MCF 10A (cell line): ENCODE results near the gene PGBD5. TPM values are rescaled to one million over a fixed set of nuclear protein-coding genes. Genes with fewer than 3 reads are reported as not detected.
"Not testable (repeated sequence)": the region's sequence is repeated elsewhere in the genome, so short reads cannot be mapped to it uniquely, and the experiment has no call there.

ENCODE experiments used
- BruUV-seq: library from RNA; stranded (reverse); fragments of 400-500 nt; replicated peaks from 2 replicates; lab custom pipeline; 2021; lab: Mats Ljungman, UMichigan
- CTCF ChIA-PET: fragments of 300-600 bp; sonication (Branson Sonifier 250); formaldehyde crosslinking; extraction: SDS; loops from one replicate; lab custom pipeline; 2021; ENCODE audit warnings: antibody characterized with exemption, inconsistent platforms; lab: Yijun Ruan, JAX
- POLR2A ChIA-PET: fragments of 300-600, 350-650 bp; sonication (Branson Sonifier 250); formaldehyde crosslinking; extraction: SDS; loops from one replicate; lab custom pipeline; 2020; ENCODE audit warnings: antibody characterized with exemption, inconsistent platforms; lab: Yijun Ruan, JAX
- DNase-seq: peaks from one replicate; pipeline ENCODE4 v3.0.0-alpha.2; 2018; ENCODE audit not compliant: unreplicated experiment
- H3K27ac Mint-ChIP-seq: one replicate; pipeline ENCODE4 v1.8.0; 2022; ENCODE audit warnings: mild to moderate bottlenecking, low read depth, mixed read lengths; ENCODE audit not compliant: unreplicated experiment
- H3K27me3 Mint-ChIP-seq: one replicate; pipeline ENCODE4 v1.8.0; 2022; ENCODE audit warnings: mixed read lengths; ENCODE audit not compliant: insufficient read depth, unreplicated experiment
- H3K36me3 Mint-ChIP-seq: one replicate; pipeline ENCODE4 v1.8.0; 2022; ENCODE audit warnings: mild to moderate bottlenecking, moderate library complexity, mixed read lengths; ENCODE audit not compliant: insufficient read depth, unreplicated experiment
- H3K4me1 Mint-ChIP-seq: one replicate; pipeline ENCODE4 v1.8.0; 2022; ENCODE audit warnings: mixed read lengths; ENCODE audit not compliant: insufficient read depth, unreplicated experiment
- H3K4me3 Mint-ChIP-seq: one replicate; pipeline ENCODE4 v1.8.0; 2022; ENCODE audit warnings: mild to moderate bottlenecking, moderate library complexity, mixed read lengths; ENCODE audit not compliant: unreplicated experiment
- H3K9me3 Mint-ChIP-seq: one replicate; pipeline ENCODE4 v1.8.0; 2022; ENCODE audit warnings: mixed read lengths; ENCODE audit not compliant: unreplicated experiment
- CTCF ChIP-seq: fragments of 200-600 bp; IDR thresholded peaks from one replicate; pipeline ENCODE4 v1.8.0; 2022; ENCODE audit warnings: antibody characterized with exemption, mild to moderate bottlenecking; ENCODE audit not compliant: unreplicated experiment
- intact Hi-C: fragments of 100-400 bp; cut with micrococcal nuclease; formaldehyde crosslinking; loops from 2 replicates; pipeline ENCODE4 v1.14.1; 2022
- total RNA-seq: library from RNA; stranded (reverse); gene quantifications from 2 replicates; pipeline ENCODE4 v1.2.3, GENCODE V29; 2022

PGBD5 gene
- total RNA-seq, 1 experiment from 2014 or later = 1.2 TPM

GRCh38 chr1:230423951-230424350 lies 2.2 kb downstream of the PGBD5 start:
- CTCF ChIA-PET = interaction anchor here (0.6 to 1.4 kb wide), 3 partner anchors 51 to 165 kb away, joined by 3 to 6 read pairs (median 3); no protein-coding TSS in a partner anchor
- peak overlapping the region; percentile 50 for H3K4me3 Mint-ChIP-seq
- intact Hi-C loops = no loop called here
- no peaks in the 10 kb centered on the region for H3K36me3 Mint-ChIP-seq
- peaks cover 17% of the 10 kb centered on the region for H3K4me1 Mint-ChIP-seq
- peak; percentile 53 for DNase-seq
- H3K9me3 Mint-ChIP-seq = no peaks in the 10 kb centered on the region
- no TSS peak for BruUV-seq
- H3K27ac Mint-ChIP-seq = no peak overlapping the region
- POLR2A ChIA-PET = interaction anchor here (0.6 to 1.7 kb wide), 5 partner anchors 17 to 144 kb away, joined by 3 to 5 read pairs (median 3); no protein-coding TSS in a partner anchor
- no peak for TF ChIP-seq CTCF
- peaks cover 52% of the 10 kb centered on the region for H3K27me3 Mint-ChIP-seq

DNA sequence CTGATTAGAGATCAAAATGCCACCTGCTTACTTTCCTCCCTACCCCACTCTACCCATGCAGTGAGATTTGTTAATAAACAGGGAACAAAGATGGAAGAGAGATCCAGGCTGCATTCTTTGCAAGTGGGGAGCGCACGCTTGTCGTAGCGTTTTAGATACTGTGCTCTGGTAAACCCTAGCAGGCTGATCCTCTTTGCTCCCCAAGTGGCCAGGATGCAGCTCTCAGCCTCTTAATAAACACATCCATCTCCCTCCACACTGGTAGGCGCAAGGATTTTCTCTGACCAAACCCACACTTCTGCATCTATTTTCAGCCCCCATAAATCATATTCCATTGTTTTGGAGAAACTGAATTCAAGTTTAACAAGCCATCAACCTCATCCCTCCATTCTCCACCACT lies 2.9 kb downstream of the PGBD5 start:
- ChIA-PET POLR2A (interaction anchor here (0.9 to 1.7 kb wide), 2 partner anchors 16 to 41 kb away, joined by 3 to 5 read pairs; no protein-coding TSS in a partner anchor), CTCF (interaction anchor here (0.7 to 1.4 kb wide), 2 partner anchors 50 to 78 kb away, joined by 3 read pairs; no protein-coding TSS in a partner anchor)
- no peak for TF ChIP-seq CTCF
- Mint-ChIP-seq H3K4me3 (no peak overlapping the region), H3K9me3 (no peaks in the 10 kb centered on the region), H3K27me3 (peaks cover 52% of the 10 kb centered on the region), H3K4me1 (peaks cover 17% of the 10 kb centered on the region), H3K36me3 (no peaks in the 10 kb centered on the region), H3K27ac (no peak overlapping the region)
- BruUV-seq = no TSS peak
- intact Hi-C loops = no loop called here
- no peak for DNase-seq

- Mint-ChIP-seq H3K4me1 (peaks cover 17% of the 10 kb centered on the region), H3K27me3 (peaks cover 45% of the 10 kb centered on the region), H3K27ac (no peak overlapping the region), H3K9me3 (no peaks in the 10 kb centered on the region), H3K36me3 (no peaks in the 10 kb centered on the region), H3K4me3 (no peak overlapping the region)
- ChIA-PET CTCF (interaction anchor here (1.1 kb wide), 1 partner anchor 99 kb away, joined by 3 read pairs; no protein-coding TSS in a partner anchor), POLR2A (interaction anchor here (0.5 to 1.2 kb wide), 6 partner anchors 12 to 914 kb away, joined by 3 to 4 read pairs (median 3); no protein-coding TSS in a partner anchor)
- no peak for DNase-seq
- intact Hi-C loops = no loop called here
- TF ChIP-seq CTCF = no peak
- BruUV-seq = TSS peak; percentile 98
Observed at GRCh38 chr1:230422221-230422981, 3.7 kb downstream of the PGBD5 start.

GRCh38 chr1:230421481-230421880 lies 4.7 kb downstream of the PGBD5 start:
- DNase-seq = no peak
- no peak overlapping the region for H3K27ac Mint-ChIP-seq
- BruUV-seq = no TSS peak
- TF ChIP-seq CTCF = no peak
- no peaks in the 10 kb centered on the region for H3K36me3 Mint-ChIP-seq
- peaks cover 35% of the 10 kb centered on the region for H3K27me3 Mint-ChIP-seq
- H3K4me1 Mint-ChIP-seq = peaks cover 11% of the 10 kb centered on the region
- no peak overlapping the region for H3K4me3 Mint-ChIP-seq
- intact Hi-C loops = no loop called here
- POLR2A ChIA-PET = interaction anchor here (0.7 to 1.2 kb wide), 3 partner anchors 11 to 61 kb away, joined by 3 to 4 read pairs (median 3); no protein-coding TSS in a partner anchor
- CTCF ChIA-PET = interaction anchor here (0.6 to 1.1 kb wide), 3 partner anchors 31 to 98 kb away, joined by 3 to 4 read pairs (median 3); no protein-coding TSS in a partner anchor
- no peaks in the 10 kb centered on the region for H3K9me3 Mint-ChIP-seq

DNA sequence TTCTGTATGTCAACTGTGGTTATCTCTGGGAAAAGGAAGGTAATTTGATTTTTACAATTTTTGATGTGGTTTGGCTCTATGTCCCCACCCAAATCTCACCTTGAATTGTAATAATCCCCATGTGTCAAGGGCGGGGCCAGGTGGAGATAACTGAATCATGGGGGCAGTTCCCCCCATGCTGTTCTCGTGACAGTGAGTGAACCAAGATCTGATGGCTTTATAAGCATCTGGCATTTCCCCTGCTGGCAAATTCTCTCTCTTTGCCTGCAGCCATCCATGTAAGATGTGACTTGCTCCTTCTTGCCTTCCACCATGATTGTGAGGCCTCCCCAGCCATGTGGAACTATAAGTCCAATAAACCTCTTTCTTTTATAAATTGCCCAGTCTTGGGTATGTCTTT lies 5.8 kb downstream of the PGBD5 start:
- DNase-seq, POLR2A ChIA-PET, H3K27ac Mint-ChIP-seq, BruUV-seq, H3K9me3 Mint-ChIP-seq, H3K4me3 Mint-ChIP-seq, H3K36me3 Mint-ChIP-seq, CTCF ChIA-PET, intact Hi-C loops: not testable (repeated sequence)
- peaks cover 34% of the 10 kb centered on the region for H3K27me3 Mint-ChIP-seq
- peaks cover 11% of the 10 kb centered on the region for H3K4me1 Mint-ChIP-seq
